H9 (cell line): ENCODE measurements around the gene NSUN3. TPM values are rescaled to one million over a fixed set of nuclear protein-coding genes. Genes with fewer than 3 reads are reported as not detected.

Source experiments
- DNase-seq: peaks from one replicate; pipeline ENCODE4 v3.0.0-alpha.2; 2017
- H2AFZ ChIP-seq: one replicate; pipeline ENCODE4 v1.6.1; 2013; ENCODE audit warnings: mild to moderate bottlenecking, low read length, control low read depth, moderate library complexity
- H2AK5ac ChIP-seq: 2 replicates; pipeline ENCODE4 v1.6.1; 2013; ENCODE audit warnings: low read length, control low read depth, mixed read lengths; ENCODE audit not compliant: insufficient read length
- H2BK120ac ChIP-seq: one replicate; pipeline ENCODE4 v1.6.1; 2013; ENCODE audit warnings: low read depth, mild to moderate bottlenecking, low read length, control low read depth, inconsistent platforms; ENCODE audit not compliant: poor library complexity, severe bottlenecking
- H2BK12ac ChIP-seq: 2 replicates; pipeline ENCODE4 v1.6.1; 2013; ENCODE audit warnings: low read length, control low read depth, mixed read lengths, low read depth; ENCODE audit not compliant: insufficient read length
- H2BK15ac ChIP-seq: 2 replicates; pipeline ENCODE4 v1.6.1; 2013; ENCODE audit warnings: low read depth, low read length, control low read depth
- H2BK20ac ChIP-seq: one replicate; pipeline ENCODE4 v1.6.1; 2013; ENCODE audit warnings: low read depth, mild to moderate bottlenecking, low read length, control low read depth, inconsistent platforms; ENCODE audit not compliant: poor library complexity, severe bottlenecking
- H2BK5ac ChIP-seq: 2 replicates; pipeline ENCODE4 v1.6.1; 2013; ENCODE audit warnings: low read length, control low read depth, mixed read lengths; ENCODE audit not compliant: insufficient read length
- H3K14ac ChIP-seq: 2 replicates; pipeline ENCODE4 v1.6.1; 2013; ENCODE audit warnings: low read length, control low read depth; ENCODE audit not compliant: insufficient read depth
- H3K18ac ChIP-seq: 2 replicates; pipeline ENCODE4 v1.6.1; 2013; ENCODE audit warnings: low read depth, mild to moderate bottlenecking, mixed read lengths, low read length, control low read depth; ENCODE audit not compliant: insufficient read length
- H3K23ac ChIP-seq: 2 replicates; pipeline ENCODE4 v1.6.1; 2013; ENCODE audit warnings: low read length, control low read depth, mixed read lengths, low read depth; ENCODE audit not compliant: insufficient read length
- H3K23me2 ChIP-seq: 2 replicates; pipeline ENCODE4 v1.6.1; 2013; ENCODE audit warnings: low read depth, mild to moderate bottlenecking, mixed read lengths, low read length, control low read depth; ENCODE audit not compliant: insufficient read length, poor library complexity, severe bottlenecking
- H3K27ac ChIP-seq: 2 replicates; pipeline ENCODE4 v1.5.1; 2013; ENCODE audit warnings: low read length, control low read depth, mixed read lengths, low read depth; ENCODE audit not compliant: insufficient read length
- H3K27me3 ChIP-seq: 2 replicates; pipeline ENCODE4 v1.6.1; 2013; ENCODE audit warnings: low read length, control low read depth, inconsistent platforms; ENCODE audit not compliant: insufficient read depth
- H3K4ac ChIP-seq: 2 replicates; pipeline ENCODE4 v1.6.1; 2013; ENCODE audit warnings: low read depth, mild to moderate bottlenecking, control low read depth, inconsistent platforms, low read length, moderate library complexity
- H3K4me1 ChIP-seq: 2 replicates; pipeline ENCODE4 v1.6.1; 2013; ENCODE audit warnings: low read length, control low read depth, inconsistent platforms; ENCODE audit not compliant: insufficient read depth
- H3K4me2 ChIP-seq: 2 replicates; pipeline ENCODE4 v1.6.1; 2013; ENCODE audit warnings: low read length, control low read depth, mixed read lengths; ENCODE audit not compliant: insufficient read length, insufficient read depth
- H3K56ac ChIP-seq: 2 replicates; pipeline ENCODE4 v1.6.1; 2013; ENCODE audit warnings: low read depth, mild to moderate bottlenecking, mixed read lengths, low read length, control low read depth; ENCODE audit not compliant: insufficient read length
- H3K79me1 ChIP-seq: 2 replicates; pipeline ENCODE4 v1.6.1; 2013; ENCODE audit warnings: low read depth, mild to moderate bottlenecking, moderate library complexity, low read length, control low read depth, inconsistent platforms; ENCODE audit not compliant: insufficient read depth, poor library complexity, severe bottlenecking
- H3K79me2 ChIP-seq: 2 replicates; pipeline ENCODE4 v1.6.1; 2013; ENCODE audit warnings: low read length, control low read depth, inconsistent platforms; ENCODE audit not compliant: insufficient read depth
- H3K9ac ChIP-seq: 2 replicates; pipeline ENCODE4 v1.6.1; 2013; ENCODE audit warnings: low read length, control low read depth, mixed read lengths; ENCODE audit not compliant: insufficient read length; ENCODE audit errors: extremely low read depth
- H3K9me3 ChIP-seq: one replicate; pipeline ENCODE4 v1.6.1; 2013; ENCODE audit warnings: low read depth, low read length, inconsistent platforms; ENCODE audit not compliant: control insufficient read depth
- H3T11ph ChIP-seq: one replicate; pipeline ENCODE4 v1.6.1; 2013; ENCODE audit warnings: mild to moderate bottlenecking, low read length, control low read depth, inconsistent platforms
- H4K20me1 ChIP-seq: one replicate; pipeline ENCODE4 v1.6.1; 2013; ENCODE audit not compliant: control insufficient read depth, insufficient read length, insufficient read depth
- H4K5ac ChIP-seq: 2 replicates; pipeline ENCODE4 v1.6.1; 2013; ENCODE audit warnings: low read depth, mild to moderate bottlenecking, mixed read lengths, low read length, control low read depth; ENCODE audit not compliant: insufficient read length
- H4K8ac ChIP-seq: replicated peaks from 2 replicates; pipeline ENCODE4 v1.6.1; 2013; ENCODE audit warnings: low read length, control low read depth, mixed read lengths, low read depth; ENCODE audit not compliant: insufficient read length
- H4K91ac ChIP-seq: 2 replicates; pipeline ENCODE4 v1.6.1; 2013; ENCODE audit warnings: low read depth, mild to moderate bottlenecking, moderate library complexity, mixed read lengths, low read length, control low read depth; ENCODE audit not compliant: insufficient read length
- H3K27ac Mint-ChIP-seq, 3 experiments: 2 replicates in 2 of 3; 3 replicates in 1 of 3; pipeline ENCODE4 v1.8.0; 2020 to 2021; ENCODE audit warnings: mixed read lengths in 3 of 3, mild to moderate bottlenecking in 1 of 3, moderate library complexity in 1 of 3
- H3K27me3 Mint-ChIP-seq: 2 replicates; pipeline ENCODE4 v1.8.0; 2021; ENCODE audit warnings: low read depth, mild to moderate bottlenecking, moderate library complexity, mixed read lengths
- H3K36me3 Mint-ChIP-seq, 3 experiments: 2 replicates in 2 of 3; 3 replicates in 1 of 3; pipeline ENCODE4 v1.8.0; 2020 to 2021; ENCODE audit warnings: low read depth in 3 of 3, mixed read lengths in 3 of 3; ENCODE audit not compliant: insufficient read depth in 1 of 3
- H3K4me1 Mint-ChIP-seq, 2 experiments: 2 replicates each; pipeline ENCODE4 v1.8.0; 2020; ENCODE audit warnings: mixed read lengths in 2 of 2
- H3K4me3 Mint-ChIP-seq, 2 experiments: 2 replicates in 1 of 2; 3 replicates in 1 of 2; pipeline ENCODE4 v1.8.0; 2020 to 2021; ENCODE audit warnings: mild to moderate bottlenecking in 2 of 2, mixed read lengths in 2 of 2, moderate library complexity in 1 of 2
- H3K9me3 Mint-ChIP-seq, 2 experiments: 2 replicates in 1 of 2; 3 replicates in 1 of 2; pipeline ENCODE4 v1.8.0; 2020; ENCODE audit warnings: mild to moderate bottlenecking in 2 of 2, mixed read lengths in 2 of 2, moderate library complexity in 1 of 2
- CTCF ChIP-seq: fragments of 200-600 bp; sonication (generic); conservative IDR thresholded peaks from 3 replicates; pipeline ENCODE4 v1.8.0; 2021; ENCODE audit warnings: antibody characterized with exemption, mild to moderate bottlenecking
- WGBS: extraction: QIAGEN DNeasy Blood & Tissue Kit; methylation state at CpG from one replicate; pipeline ENCODE4 v1.1.7; 2013; ENCODE audit warnings: missing lambda C conversion rate, low lambda C conversion rate, mixed read lengths; ENCODE audit not compliant: insufficient read length; ENCODE audit errors: extremely low coverage; 5-methylcytosine and 5-hydroxymethylcytosine counted together
- total RNA-seq: library from RNA; stranded (reverse); gene quantifications from 2 replicates; pipeline ENCODE4 v1.2.1, GENCODE V29; 2021

The NSUN3 gene
- total RNA-seq, 1 experiment from 2014 or later, result 7.4 TPM

DNA sequence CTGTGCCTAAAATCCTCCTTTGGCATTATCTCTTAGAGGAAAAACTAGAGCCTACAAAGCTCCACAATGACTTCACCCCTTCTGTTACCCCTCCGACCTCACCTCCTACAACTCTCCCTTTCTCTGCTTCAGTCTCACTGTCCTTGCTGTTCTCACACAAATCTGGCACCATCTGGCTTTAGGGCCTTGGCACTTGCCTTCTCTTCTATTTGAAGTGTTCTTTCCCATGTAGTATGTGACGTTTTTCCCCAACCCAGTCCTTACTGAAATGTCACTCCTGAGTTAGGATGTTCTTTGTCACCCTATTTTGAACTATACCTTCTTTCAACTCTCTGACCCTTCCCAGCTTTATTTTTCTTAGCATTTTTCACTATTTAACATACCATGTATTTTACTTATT lies 43.2 kb upstream of the NSUN3 start:
- no peaks in the 10 kb centered on the region for H3K27me3 ChIP-seq
- H3K79me2 ChIP-seq, result no peaks in the 10 kb centered on the region
- no peak overlapping the region for H3K27ac ChIP-seq
- no peaks in the 10 kb centered on the region for H3K9me3 ChIP-seq
- no peak overlapping the region for H3K9ac ChIP-seq
- no peak overlapping the region for H4K8ac ChIP-seq
- H3K23me2 ChIP-seq, result no peaks in the 10 kb centered on the region
- H3K14ac ChIP-seq, result no peak overlapping the region
- no peak overlapping the region for H2BK15ac ChIP-seq
- Mint-ChIP-seq H3K27me3 (no peaks in the 10 kb centered on the region), H3K4me3 (no peak overlapping the region), H3K4me1 (no peaks in the 10 kb centered on the region), H3K9me3 (no peaks in the 10 kb centered on the region; a peak in 1 of 5 replicates), H3K27ac (no peak overlapping the region), H3K36me3 (no peaks in the 10 kb centered on the region)
- H2BK12ac ChIP-seq, result no peak overlapping the region
- H3T11ph ChIP-seq, result no peak overlapping the region
- H3K18ac ChIP-seq, result no peak overlapping the region
- H2AK5ac ChIP-seq, result no peak overlapping the region
- no peaks in the 10 kb centered on the region for H3K79me1 ChIP-seq
- no peak for TF ChIP-seq CTCF
- H3K4ac ChIP-seq, result no peak overlapping the region
- H2BK20ac ChIP-seq, result no peak overlapping the region
- DNase-seq, result no peak
- no peaks in the 10 kb centered on the region for H4K20me1 ChIP-seq
- H2BK120ac ChIP-seq, result no peak overlapping the region
- H3K4me2 ChIP-seq, result no peak overlapping the region
- no peaks in the 10 kb centered on the region for H3K4me1 ChIP-seq
- no peak overlapping the region for H3K23ac ChIP-seq
- no peak overlapping the region for H2AFZ ChIP-seq
- no peak overlapping the region for H4K91ac ChIP-seq
- no CpG with 5 or more reads among the region's 2 CpGs for WGBS
- H4K5ac ChIP-seq, result no peak overlapping the region
- H3K56ac ChIP-seq, result no peak overlapping the region
- no peak overlapping the region for H2BK5ac ChIP-seq
